H1 (cell line): Measurements from ENCODE around the gene SLC35F3.

Source experiments
- SIN3A ChIP-seq, 2 experiments: IDR thresholded peaks in 1 of 2; conservative IDR thresholded peaks in 1 of 2; 2 replicates each; pipeline ENCODE4 v1.6.1; 2011 to 2012; ENCODE audit warnings: low read length in 2 of 2, improper control_type of control experiment in 1 of 2, low read depth in 1 of 2, mild to moderate bottlenecking in 1 of 2
- TCF12 ChIP-seq: IDR thresholded peaks from 2 replicates; pipeline ENCODE4 v1.6.1; 2011; ENCODE audit warnings: low read depth, mild to moderate bottlenecking, low read length
- TF ChIP-seq, protein P1 (sequence below), 3 experiments: IDR thresholded peaks; 1 replicate in 2 of 3; 2 replicates in 1 of 3; pipeline versions ENCODE4 v1.5.1 to v1.6.1; 2011; ENCODE audit warnings: low read length in 3 of 3, mild to moderate bottlenecking in 3 of 3, inconsistent platforms in 2 of 3, low read depth in 1 of 3, moderate library complexity in 1 of 3; ENCODE audit not compliant: insufficient read depth in 1 of 3; ENCODE audit errors: control extremely low read depth in 1 of 3

DNA sequence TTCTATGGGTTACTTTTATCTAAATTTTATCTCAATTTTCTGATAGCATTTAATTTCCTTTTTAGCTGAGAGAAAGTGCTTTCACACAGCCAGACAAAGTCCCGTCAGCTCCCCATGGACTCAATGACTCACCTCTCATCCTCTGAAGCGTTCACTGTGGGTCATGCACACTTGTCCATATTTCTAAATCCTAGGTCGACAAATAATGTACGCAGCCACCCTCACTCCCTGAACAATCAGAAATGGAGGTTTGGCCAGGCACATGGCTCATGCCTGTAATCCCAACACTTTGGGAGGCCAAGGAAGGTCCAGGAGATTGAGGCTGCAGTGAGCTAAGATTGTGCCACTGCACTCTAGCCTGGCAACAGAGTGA is 426.4 kb downstream of the SLC35F3 start:
- TF ChIP-seq, protein P1, sequence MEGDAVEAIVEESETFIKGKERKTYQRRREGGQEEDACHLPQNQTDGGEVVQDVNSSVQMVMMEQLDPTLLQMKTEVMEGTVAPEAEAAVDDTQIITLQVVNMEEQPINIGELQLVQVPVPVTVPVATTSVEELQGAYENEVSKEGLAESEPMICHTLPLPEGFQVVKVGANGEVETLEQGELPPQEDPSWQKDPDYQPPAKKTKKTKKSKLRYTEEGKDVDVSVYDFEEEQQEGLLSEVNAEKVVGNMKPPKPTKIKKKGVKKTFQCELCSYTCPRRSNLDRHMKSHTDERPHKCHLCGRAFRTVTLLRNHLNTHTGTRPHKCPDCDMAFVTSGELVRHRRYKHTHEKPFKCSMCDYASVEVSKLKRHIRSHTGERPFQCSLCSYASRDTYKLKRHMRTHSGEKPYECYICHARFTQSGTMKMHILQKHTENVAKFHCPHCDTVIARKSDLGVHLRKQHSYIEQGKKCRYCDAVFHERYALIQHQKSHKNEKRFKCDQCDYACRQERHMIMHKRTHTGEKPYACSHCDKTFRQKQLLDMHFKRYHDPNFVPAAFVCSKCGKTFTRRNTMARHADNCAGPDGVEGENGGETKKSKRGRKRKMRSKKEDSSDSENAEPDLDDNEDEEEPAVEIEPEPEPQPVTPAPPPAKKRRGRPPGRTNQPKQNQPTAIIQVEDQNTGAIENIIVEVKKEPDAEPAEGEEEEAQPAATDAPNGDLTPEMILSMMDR (IDR thresholded peaks at IDR 0.05; ENCODE audit: control extremely low read depth in 1 of 3, insufficient read depth in 1 of 3, low read depth in 1 of 3, low read length in 3 of 3): no peak
- TF ChIP-seq TCF12 (no peak), SIN3A (conservative IDR thresholded peaks at IDR 0.05 in 1 of 2, IDR thresholded peaks at IDR 0.05 in 1 of 2; ENCODE audit: low read depth in 1 of 2, low read length in 2 of 2) (no peak)
